GM18505 (cell line): ENCODE results near the gene PFKP.

Experiments used
- ATAC-seq: cut with Tn5 transposase; IDR thresholded peaks from one replicate; pipeline ENCODE4 v1.9.1; 2021; ENCODE audit not compliant: unreplicated experiment
- POLR2A ChIP-seq: IDR thresholded peaks from 4 replicates; pipeline ENCODE4 v1.6.1; 2011; ENCODE audit warnings: borderline replicate concordance; ENCODE audit not compliant: insufficient read depth, insufficient read length; ENCODE audit errors: extremely low read depth

PFKP gene

DNA sequence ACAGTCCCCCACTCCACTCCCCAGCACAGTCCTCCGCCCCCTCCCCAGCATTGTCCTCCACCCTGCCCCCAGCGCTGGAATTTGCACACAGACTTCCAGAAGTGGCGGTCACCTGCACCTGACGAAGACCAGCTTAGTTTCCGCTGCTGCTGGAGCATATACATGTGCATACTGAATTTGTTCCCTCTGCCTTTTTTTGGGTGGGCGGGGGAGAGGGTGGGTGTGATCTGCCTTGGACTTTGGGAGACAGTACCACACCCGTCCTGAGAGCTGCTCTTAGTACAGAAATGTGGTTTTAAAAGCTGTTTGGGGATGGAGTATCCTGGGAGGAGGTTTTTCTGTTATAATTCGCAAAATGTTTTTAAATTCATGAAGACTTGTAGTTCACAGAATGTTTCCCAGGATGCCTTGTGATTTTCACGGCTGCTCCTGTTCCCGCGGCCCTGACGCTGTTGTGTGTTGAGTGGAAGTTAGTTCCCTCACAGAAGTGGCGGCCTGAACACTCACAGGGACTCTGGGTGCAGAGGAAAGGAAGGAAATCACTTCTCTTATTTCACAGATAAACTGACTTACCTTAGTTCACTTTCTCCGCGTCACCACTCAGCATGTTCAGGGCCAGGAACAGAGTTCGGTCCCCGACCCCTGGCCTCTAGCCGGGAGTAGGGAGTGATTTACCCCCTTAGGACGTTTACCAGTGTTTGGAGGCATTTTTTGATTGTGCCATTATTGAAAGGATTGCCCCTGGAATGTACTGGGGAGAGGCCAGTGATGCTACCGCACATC lies 18.6 kb downstream of the PFKP start:
- ATAC-seq = no peak
- TF ChIP-seq POLR2A = no peak

DNA sequence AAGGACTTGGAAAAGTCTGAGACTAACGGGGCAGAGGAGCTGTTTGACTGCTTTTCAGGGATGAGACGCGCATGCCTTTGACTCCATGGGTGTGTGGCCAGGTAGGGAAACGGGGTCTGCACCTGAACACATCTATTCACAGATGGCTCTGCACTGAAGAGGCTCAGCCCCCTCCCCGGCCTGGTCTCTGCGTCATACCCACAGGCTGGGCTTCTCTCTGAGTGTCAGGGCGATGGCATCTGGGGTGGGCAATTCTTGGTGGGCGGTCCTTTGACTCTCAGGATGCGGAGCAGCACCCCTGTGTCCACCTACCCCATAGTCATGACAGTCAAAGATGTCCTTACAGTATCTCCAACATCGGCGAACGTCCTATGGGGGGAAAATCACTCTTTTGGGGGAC lies 23.0 kb downstream of the PFKP start:
- no peak for ATAC-seq
- TF ChIP-seq POLR2A = no peak

DNA sequence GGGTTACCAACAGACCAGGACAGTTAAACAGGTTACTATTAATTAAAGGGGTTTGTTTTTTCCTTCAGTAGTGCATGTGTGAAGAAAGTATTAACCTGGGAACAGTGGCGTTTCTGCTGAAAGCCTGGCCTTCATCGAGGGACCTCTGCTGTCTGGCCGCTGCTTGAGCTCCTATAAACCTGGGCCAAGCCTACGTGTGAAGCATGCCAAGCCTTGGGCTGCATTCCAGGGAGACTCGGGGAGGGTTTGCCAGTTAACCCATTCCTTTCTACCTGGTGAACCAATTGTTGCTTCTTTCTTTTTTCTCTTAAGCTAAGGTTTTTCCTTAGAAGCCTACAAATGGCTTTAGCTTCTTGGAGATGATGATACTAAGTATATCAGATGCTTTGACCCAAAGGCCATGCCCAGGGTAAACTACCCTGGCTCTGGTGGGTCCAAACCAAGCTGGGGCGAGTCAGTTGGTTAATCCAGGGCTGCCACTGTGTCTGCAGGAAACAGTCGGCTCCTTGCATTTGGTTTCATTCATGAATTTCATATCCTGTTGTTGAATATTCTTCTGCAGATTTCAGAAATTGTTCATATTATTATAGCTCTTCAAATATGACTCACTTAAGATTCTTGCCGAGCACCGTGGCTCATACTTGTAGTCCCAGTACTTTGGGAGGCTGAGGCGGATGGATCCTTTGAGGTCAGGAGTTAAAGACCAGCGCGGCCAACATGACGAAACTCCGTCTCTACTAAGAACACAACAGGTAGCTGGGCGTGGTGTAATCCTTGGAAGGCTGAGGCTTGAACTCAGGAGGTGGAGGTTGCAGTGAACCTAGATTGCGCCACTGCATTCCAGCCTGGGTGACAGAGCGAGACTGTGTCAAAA lies 23.8 kb downstream of the PFKP start:
- no peak for ATAC-seq
- no peak for TF ChIP-seq POLR2A

DNA sequence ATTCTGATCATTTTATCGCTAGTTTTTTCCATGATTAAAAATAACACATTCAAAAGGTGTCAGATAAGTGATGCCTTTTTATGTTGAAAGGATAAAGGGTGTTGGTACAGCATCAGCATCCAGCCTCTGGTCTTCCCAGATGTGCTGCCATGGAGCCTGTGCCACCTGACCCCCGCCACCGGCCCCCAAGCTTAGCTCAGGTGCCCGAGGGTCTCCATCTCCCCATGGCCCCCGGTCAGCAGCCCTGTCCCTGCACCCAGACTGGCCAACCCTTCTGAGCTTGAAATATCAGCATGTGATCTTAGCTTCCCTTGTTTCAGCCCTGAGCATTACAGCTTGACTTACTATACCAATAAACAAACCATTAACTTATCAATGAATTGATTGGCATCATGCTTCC lies 24.6 kb downstream of the PFKP start:
- ATAC-seq = no peak
- no peak for TF ChIP-seq POLR2A

DNA sequence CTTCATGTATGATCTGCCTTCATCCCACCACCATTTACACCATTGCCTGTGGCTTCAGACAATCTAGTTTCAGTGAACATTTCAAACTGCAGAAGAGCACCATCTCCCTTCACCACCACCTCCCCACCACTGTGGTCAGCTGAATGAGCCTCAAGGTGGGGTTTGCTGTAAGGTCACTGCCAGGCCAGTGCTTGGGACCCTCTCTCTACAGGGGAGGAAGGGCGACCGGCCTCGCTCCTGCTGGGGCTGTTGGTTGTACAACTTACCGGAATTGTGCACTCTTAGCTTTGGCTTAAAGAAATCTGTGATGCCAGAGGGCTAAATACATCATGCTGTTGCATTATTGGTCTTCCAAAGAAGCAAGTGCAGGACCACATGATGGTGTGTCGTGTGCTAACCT lies 26.6 kb downstream of the PFKP start:
- TF ChIP-seq POLR2A = no peak
- no peak for ATAC-seq

DNA sequence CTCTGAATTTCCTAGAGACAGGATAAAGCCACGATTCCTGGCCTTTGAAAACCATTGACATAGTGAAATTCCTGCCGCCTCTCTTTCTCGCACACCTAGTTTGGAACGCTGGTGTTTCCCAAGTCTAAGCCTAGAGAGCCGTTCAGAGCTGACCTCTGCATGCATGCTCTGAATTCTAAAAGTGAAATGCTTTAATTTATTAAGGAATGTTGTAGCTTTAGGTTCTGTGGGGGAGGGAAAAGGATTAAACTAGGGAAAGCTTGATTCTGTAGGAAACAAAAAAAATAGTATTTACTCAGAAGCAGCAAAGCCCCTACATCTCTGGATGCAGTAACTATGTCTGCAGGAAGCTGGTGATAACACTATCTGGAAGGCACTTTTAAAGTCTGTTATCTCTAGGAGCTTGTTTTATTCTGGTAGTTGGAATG lies 27.3 kb downstream of the PFKP start:
- no peak for TF ChIP-seq POLR2A
- ATAC-seq = no peak

DNA sequence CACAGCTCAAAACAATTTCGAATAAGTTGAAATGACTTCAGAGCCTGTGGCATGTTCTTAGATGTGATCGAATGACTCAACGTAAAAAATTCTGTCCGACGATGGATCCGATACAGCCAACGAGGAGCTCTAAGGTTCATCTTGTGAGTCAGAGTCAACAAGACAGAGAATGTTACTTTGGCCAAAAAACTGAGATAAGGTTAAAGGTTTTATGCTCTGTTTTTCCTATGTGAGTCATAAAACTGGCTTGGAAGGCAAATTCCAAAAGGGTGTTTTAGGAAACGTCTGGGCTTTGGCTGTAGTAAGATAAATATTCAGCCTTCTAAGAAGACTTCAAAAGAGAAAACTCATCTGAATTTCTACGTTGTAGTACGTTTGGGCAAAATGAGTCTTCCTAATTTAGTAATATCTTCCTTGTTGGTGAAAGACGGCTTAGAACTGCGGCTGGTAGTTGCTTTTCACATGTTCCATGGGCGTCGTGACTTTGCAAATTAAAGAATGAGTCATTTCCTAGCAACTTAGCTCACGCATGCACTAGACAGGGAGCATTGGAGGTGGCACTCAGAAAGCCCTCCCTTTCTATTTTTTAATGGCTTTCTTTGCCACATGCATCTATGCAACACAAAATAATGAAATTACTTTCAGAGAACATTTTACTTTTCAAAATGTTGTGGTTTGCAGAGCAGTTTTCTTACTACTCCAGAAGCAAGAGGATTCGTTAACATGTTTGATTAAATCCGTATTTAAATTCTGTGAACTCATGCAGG lies 28.2 kb downstream of the PFKP start:
- peak; percentile 74 for ATAC-seq
- no peak for TF ChIP-seq POLR2A

DNA sequence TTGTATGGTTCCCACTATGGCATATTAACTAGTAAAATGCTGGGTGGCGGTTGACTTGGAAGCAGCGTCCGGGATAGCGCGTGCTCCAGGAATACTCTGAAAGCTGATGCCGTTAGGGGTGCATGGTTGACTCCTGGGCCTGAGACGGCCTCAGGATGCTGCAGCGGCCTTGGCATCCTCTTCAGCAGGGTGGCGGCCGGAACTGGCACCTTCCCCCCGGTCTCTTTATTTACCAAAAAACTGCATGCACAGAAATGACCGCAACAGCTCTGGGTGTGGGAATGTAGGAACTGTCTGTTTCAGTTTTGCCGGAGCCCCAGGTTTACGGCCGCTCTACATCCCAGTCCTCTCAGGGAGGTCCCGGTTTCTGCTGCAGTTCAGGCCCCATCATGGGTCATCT lies 28.8 kb downstream of the PFKP start:
- no peak for ATAC-seq

DNA sequence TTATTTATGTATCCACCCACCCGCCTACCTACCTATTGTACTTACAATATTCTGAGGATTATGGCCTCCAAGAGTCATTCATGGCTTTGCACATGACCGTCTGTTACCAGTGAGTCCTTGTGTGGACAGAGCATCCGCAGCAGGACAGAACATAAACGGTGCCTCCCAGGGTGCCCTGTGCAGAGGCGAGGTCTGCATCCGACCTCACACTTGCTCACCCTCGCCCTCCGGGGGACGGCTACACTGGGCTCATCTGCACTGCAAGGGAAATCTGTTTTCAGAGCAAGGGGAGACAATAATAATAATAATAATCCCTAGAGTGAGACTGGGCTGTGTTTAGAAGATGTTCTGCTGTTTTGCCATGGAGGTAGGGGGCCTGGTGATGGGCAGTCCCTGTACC lies 29.8 kb downstream of the PFKP start:
- no peak for TF ChIP-seq POLR2A
- no peak for ATAC-seq

More for the DNA sequence above, 28.8 kb downstream of the PFKP start:
- TF ChIP-seq POLR2A = no peak

DNA sequence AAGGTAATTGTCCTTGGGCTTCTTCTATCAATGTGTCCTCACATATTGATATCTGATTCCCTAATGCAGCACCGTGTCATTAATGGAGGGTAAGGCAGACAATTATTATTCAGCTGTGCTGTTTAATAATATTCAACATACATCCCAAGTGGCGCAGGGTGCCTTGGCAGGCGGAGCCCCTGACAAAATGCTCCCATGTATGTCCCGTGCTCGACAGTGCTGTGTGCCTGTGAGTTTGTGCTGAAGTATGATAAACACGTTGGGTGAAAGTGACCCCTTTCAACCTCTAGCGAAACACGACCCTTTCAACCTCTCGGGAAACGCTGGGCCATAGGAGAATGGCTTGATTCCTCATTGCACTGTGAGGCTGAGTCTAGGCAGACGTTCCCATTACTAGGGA lies 31.3 kb downstream of the PFKP start:
- no peak for TF ChIP-seq POLR2A
- no peak for ATAC-seq

DNA sequence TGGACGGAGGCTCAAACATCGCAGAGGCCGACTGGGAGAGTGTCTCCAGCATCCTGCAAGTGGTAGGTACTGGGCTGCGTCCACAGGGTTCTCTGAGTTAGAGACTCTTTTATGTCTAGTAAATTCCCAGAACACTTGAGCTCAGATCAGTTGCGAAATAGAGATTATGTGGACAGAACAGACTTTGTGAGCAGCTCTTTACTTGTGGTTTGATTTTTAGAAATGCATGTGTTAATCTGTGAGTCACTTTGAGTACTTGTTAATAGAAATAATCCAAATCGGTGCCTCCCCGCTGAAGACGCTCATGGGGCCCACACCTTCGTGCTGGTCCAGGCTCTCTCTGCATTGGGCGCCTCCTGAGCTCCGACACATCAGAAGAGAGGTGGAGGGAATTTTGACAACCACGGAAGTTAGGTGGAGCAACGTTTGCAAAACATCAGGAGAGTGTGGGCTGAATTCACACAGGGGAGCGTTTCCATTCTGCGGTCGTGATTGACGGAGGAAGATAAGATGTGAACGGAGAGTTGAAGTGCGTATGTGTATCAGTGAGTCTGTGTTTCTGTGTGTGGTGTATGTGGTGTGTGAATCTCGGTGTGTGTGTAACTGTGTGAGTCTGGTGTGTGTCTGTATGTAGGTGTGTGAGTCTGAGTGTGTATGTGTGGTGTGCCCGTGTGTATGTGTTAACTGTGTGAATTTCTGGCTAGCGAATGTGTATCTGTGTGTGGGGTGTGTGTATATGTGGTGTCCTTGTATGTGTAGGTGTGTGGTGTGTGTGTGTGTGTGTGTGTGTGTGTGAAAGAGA lies 32.1 kb downstream of the PFKP start:
- no peak for TF ChIP-seq POLR2A

DNA sequence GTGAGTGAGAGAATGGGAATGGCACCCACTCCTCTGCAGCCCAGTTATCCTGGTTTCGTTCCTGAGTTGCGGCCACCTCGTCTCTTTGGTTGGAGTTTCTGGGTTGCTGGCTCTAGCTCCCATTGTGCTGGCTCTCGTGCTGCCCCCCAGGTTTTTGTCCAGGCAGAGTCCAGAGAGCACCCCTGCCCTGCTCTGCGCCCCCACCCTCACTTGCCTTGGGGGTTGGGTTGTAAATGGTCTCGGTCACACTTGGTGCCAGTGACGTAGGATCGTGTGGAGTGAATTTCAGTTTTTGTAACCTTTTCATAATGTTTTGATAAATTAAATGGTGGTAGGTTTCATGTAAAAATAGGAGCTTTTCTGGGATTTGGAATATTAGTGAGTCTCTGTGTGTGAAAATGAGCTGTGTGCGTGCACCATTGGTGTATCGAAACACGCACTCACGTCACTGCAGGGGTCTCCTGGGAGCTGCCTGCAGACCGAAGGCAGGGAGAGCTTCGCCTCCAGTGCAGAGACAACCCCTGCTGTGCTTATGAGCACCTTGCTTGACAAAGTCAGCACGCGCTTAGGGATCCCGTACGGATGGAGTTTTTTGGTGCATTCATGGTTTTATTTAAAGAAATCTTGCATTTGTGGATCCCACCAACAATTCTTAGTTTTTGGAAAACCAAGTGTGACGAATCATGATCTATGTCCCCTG lies 32.9 kb downstream of the PFKP start:
- TF ChIP-seq POLR2A = no peak
- ATAC-seq = no peak

More for the DNA sequence above, 32.1 kb downstream of the PFKP start:
- ATAC-seq = no peak
